ENCODE measurements around the gene NUP133.
A peak's percentile ranks its signal among the peaks of the same experiment; 100 is the strongest.
"Not testable (repeated sequence)": the region's sequence is repeated elsewhere in the genome, so short reads cannot be mapped to it uniquely, and the experiment has no call there.

The NUP133 gene

DNA sequence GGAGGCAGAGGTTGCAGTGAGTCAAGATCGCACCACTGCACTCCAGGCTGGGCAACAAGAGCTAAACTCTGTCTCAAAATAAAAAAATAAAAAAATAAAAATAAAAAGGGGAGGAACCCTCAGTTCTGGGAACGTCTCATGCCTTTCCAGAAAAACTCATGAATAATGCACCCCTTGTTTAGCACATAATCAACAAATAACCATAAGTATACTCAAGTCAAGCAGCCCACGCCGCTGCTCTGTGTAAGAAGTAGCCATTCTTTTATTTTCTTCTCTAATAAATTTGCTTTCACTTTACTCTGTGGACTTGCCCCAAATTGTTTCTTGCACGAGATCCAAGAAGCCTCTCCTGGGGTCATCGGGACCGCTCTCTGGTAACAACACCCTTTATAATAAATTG is 59.8 kb downstream of the NUP133 start:
- no peak for DNase-seq

DNA sequence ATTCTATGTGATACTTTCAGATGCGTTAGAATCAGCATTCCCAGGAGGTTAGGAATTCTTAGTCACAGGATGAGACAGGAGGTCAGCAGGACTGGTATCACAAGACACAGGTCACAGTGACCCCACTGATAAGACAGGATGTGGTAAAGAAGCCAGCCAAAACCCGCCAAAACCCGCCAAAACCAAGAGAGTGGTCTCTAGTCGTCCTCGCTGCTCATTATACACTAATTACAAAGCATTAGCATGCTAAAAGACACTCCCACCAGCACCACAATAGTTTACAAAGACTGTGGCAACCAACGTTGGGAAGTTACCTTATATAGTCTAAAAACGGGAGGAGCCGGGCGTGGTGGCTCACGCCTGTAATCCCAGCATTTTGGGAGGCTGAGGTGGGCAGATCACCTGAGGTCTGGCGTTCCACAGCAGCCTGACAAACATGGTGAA is 60.3 kb downstream of the NUP133 start:
- no peak for DNase-seq

DNA sequence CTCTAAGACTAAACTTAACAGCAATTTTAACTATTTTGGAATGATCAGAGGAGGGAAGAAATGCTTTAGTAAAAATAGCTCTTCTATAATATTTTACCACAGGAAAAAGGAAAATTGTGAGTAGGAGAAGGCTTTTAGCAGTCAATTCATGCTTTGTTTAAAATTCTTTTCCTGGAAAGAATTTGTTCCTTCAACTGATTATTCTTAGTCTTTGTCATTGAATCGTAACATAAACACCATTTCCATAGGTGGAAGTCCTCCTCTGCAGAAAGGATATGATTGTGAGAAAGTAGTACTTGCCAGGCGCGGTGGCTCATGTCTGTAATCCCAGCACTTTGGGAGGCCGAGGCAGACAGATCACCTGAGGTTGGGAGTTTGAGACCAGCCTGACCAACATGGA is 62.3 kb downstream of the NUP133 start:
- DNase-seq: no peak

DNA sequence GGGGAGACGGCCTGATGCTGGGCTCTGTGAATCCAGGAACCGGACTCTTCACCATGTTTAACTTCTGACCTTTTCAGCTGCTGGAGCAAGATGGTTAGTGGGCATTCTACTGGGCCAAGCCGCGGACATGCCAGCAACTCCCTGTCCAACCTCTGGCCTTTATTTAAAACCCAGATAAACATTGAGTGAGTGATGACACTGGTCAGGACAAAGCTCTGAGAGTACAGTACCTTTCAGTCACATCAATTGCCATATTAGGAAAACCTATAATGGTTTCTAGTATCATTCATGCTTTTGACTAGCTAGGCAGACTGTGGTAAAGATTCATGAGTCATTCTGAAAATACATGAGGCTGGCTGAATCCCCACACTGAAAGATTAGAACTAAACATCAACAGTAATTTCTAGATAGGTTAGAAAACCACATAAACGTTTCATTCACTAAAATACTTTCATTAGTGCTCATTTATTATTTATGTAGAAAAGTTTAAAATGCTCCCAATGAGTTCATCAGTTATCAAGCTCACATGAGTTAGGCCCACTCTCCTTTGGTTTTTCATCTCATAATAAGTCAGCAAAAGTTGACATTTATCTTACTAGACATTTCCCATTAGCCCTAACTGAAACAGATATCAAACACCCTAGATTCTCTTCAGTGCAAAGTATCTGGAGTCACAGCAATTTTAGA is 67.1 kb downstream of the NUP133 start:
- DNase-seq: no peak

DNA sequence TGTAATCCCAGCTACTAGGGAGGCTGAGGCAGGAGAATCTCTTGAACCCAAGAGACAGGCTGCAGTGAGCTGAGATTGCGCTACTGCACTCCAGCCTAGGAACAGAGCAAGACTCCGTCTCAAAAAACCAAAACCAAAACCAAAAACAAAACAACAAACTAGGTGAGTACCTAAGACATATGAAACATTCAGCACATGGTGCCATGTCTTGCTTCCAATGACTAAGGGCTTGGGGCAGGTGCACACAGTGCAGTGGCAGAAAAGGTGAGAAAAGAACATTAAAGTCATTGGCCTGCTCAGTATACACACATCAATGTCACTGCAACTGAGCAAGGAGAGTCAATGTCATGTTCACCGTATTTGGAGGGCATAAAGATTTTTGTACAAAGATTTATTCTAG is 70.1 kb downstream of the NUP133 start:
- DNase-seq: no peak

DNA sequence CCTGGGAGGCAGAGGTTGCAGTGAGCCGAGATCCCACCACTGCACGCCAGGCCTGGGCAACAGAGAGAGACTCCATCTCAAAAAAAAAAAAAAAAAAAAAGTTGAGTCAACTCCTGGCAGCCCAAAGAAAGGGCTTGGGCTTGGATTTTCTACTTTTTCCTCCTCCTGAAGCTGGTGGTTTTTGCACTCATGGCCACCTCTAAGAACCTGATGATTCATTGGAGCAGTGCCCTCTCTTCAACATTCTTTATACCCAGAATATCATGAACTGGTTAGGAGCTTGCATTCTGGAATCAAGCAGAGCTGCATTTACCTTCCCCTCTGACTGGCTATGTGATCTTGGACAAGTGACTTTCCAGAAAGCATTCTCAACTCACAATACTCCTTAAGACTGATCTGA is 70.7 kb downstream of the NUP133 start:
- no peak for DNase-seq

DNA sequence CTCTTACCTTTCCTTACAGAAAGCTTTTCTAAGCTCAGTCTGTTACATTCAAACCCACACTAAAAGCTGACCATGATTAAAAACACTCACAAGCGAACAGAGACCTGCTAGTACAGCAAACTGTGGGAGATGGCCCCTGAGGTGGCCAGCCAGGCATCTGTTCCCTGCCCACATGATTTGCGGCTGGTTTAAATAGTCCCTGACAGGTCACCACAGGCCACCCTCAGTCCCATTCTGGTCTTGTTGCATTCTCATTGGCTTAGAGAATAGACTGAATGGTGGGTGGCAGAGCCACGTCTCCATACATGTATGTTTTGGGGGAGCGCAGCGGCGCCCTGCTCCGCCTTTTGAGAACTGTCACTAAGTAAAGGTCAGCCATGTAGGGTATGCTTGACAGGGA is 71.9 kb downstream of the NUP133 start:
- DNase-seq: no peak

DNA sequence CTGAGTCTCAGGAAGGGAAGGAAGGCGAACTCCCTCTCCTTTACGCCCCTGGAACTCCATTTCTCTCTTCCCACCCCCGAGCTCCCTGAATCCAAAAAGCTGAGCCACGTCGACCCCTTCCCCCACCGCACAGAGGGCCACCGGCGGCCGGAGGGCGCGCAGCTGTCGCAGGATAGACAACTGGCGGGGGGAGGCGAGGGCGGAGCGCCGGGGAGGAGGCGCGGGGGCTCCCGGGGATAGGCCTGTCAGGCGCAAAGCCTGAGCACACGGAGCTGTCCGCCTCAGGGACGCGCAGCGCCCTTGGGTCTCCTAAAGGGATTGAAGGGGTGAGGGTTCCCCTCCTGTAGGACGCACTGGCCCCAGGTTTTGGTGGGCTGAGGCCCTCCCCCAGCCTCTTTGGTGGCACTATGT is 73.5 kb downstream of the NUP133 start:
- no peak for DNase-seq

DNA sequence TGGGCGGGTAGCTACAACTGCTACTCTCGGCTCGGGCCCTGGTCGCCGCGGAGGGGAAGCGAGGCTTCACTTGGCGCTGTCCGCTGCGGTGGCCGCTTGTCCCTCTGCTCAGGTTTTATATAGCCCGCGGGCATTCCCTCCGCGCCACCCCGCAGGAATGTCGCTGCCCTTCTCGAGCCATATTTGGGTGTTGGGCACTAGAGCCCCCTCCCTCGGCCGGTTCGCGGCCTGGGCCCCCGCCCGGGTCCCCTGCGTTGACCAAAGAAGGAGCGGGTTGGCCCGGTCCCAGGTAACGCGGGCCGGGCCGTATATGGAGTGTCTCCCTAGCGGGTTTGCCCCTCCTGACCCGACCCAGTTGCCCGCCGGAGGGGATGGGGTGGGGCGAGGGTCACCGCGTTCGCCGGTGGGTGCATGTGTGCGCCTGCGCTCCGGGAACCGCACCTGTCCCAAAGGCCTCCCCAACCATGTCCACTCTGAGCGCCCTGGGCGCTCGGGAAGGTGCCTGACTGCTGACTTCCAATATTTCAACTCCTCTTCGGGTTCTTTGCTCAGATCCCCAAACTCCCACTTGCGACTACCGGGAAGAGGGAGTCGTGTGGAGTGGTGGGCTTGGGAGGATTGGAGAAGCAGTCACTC is 74.0 kb downstream of the NUP133 start, which contains the start of gene ACTA1:
TSS of gene ACTA1 (minus strand) at position 90 of the 636 bp plus-strand sequence. CDS start 979 bp downstream, outside the sequence.
- DNase-seq: no peak

DNA sequence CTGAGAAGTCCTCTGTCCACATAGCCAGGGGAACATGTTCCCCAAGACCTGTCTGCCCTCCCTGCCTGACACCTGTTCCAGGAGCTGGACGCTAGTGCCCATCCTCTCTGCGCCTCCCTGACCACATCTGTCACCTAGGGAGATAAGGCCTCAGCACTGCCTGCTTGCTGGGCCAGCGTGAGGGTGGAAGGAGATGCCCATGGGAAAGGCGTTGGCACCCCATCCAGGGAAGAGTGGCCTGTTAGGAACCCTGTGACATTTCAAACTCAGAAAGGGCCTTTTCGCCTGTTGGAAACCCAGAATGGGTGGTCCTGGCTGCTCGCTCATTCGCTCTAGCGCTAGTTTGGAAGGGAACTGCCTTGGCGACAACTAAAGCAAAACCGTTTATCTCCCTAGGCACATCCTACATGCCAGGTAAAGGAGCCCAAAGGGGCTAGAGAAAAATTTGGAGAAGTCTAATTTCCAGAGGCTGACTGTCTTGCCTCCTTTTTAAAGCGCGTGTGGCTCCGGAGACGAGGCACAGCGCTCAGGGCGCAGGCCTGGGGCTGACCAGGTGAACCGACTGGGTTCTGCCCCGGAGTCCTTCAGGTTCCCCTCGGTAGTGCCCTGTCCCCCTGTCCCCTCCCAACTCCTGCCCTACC is 74.7 kb downstream of the NUP133 start:
- no peak for DNase-seq

DNA sequence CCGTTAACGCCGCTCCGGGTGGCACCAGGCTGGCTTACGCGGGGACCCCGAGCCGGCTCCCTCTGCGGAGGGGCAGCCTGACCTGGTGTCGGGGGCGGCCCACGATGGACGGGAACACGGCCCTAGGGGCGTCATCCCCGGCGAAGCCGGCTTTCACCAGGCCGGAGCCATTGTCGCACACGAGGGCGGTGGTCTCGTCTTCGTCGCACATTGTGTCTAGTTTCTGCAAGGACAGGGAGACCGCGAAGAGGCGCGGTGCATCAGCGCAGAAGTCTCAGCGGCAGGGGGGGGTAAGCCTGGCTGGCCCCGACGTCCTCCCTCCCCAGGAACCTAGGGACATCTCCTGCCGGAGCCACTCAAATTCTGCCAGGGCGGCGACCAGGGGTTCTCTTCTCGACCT is 75.2 kb downstream of the NUP133 start:
- no peak for DNase-seq

DNA sequence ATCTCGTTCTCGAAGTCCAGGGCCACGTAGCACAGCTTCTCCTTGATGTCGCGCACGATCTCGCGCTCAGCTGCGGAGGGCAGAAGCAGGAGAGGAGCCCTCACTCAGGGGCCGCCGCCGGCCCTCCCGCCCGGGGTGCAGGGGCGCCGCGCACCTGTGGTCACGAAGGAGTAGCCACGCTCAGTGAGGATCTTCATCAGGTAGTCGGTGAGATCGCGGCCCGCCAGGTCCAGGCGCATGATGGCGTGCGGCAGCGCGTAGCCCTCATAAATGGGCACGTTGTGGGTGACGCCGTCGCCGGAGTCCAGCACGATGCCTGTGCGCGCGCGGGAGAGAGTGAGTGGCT is 76.1 kb downstream of the NUP133 start:
- no peak for DNase-seq

DNA sequence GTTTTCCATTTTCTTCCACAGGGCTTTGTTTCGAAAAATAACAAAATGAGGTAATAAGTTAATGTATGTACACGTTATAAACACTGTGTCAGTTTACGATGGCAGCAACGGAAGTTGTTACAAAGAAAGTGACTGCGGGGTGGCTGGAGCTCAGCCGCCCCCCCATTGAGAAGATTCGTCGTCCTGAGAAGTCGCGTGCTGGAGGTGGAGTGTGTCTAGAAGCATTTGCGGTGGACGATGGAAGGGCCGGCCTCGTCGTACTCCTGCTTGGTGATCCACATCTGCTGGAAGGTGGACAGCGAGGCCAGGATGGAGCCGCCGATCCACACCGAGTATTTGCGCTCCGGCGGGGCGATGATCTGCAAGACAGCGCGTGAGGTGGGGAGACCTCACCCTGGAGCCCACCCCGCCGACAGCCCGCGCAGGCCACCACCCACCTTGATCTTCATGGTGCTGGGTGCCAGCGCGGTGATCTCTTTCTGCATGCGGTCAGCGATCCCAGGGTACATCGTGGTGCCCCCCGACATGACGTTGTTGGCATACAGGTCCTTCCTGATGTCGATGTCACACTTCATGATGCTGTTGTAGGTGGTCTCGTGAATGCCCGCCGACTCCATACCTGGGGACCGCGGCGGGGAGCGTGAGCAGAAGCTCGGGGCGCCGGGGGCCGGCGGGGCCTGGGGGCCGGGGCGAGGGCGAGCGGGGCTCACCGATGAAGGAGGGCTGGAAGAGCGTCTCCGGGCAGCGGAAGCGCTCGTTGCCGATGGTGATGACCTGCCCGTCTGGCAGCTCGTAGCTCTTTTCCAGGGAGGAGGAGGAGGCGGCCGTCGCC is 76.6 kb downstream of the NUP133 start:
- DNase-seq: no peak

DNA sequence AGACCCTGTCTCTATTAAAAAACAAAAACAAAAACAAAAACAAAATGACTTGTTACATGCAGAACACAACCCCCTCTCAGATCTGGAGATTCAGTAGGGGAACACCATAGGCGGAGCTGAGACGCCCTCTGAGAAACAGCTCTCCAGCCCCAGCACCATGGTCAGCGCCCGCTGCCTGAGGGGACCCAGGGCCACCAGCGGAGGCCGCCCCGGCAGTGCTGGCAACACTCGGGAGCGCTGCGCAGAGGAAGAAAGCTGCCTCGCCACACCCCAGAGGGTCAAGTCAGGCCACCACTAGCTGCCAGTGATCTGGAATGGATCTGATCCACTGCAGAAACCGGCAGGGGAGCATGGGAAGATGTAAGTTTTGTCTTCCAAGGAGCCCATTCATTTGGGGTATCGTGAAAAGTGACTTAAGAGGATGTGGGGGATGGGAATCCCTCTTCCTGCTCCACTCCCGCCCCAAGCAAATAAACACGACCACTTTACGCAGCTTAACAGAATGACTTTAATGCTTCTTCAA is 77.3 kb downstream of the NUP133 start:
- peak in 1 of 2 donors; percentile 16 for DNase-seq

DNA sequence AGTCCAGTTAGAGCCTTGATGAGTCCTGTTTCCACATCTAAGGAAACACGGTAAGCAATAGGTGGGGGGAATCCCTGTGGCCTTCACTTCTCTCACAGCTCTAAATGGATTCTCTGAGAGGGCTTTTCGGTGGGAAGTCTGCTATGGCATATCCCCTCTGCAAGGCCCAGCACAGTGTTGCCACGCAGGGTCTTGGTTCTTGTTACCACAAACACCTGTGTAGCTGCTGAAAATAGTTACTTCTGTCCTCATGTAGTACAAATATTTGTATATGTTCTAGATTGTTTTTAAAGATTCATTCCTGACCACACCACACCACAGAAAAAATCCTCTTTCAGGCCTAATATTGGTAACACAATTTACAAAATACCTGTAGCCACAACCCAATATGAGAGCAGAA is 79.9 kb downstream of the NUP133 start:
- DNase-seq: no peak

DNA sequence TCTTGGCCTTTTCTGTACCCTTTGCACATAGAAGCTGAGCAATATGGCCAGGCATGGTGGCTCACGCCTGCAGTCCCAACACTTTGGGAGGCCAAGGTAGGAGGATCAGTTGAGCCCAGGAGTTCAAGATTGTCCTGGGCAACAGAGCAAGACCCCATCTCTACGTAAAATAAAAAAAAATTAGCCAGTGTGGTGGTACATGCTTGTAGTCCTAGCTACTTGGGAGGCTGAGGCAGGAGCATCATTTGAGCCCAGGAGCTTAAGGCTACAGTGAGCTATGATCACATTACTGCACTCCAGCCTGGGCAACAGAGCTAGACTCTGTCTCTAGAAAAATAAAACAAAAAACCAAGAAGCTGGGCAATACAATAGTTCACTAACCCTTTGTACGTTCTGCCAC is 80.6 kb downstream of the NUP133 start:
- DNase-seq: no peak

DNA sequence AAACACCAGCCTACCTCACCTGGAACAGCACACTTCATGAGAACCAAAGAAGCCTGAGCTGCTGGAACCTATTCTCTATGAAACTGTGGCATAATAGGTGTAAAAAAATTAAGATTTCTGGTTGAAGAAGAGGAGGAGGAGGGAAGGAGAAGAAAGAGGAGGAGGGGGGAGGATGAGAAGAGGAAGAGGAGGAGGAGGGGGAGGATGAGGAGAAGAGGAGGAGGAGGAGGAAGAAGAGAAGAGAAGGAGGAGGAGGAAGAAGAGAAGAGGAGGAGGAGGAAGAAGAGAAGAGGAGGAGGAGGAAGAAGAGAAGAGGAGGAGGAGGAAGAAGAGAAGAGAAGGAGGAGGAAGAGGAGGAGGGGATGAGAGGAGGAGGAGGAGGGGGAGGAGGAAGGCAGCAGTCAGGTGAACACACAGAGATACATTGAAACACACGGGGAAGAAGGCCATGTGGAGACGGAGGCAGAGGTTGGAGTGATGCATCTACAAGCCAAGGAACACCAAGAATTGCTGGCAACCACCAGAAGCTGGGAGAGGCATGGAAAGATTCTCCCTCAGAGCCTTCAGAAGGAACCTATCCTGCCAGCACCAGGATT is 82.5 kb downstream of the NUP133 start:
- DNase-seq: no peak

DNA sequence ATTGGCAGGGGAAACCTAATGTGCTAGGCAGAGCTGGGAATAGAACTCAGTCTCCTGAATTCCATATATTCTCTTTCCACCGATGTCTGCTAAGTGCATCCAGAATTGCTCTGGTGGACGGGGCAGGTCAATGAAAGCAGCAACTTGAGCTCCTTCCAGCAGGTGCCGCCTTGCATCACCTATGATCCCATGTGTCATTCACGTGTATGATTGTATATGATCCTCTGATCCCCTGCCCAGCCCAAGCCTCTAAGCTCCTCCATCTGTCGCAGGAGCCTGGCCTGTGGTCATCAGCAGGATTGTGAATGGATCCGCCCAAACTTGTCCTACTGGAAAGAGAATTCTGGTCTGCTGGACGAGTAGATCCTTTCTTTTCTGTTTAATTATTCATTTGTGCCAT is 87.4 kb downstream of the NUP133 start:
- DNase-seq: no peak

DNA sequence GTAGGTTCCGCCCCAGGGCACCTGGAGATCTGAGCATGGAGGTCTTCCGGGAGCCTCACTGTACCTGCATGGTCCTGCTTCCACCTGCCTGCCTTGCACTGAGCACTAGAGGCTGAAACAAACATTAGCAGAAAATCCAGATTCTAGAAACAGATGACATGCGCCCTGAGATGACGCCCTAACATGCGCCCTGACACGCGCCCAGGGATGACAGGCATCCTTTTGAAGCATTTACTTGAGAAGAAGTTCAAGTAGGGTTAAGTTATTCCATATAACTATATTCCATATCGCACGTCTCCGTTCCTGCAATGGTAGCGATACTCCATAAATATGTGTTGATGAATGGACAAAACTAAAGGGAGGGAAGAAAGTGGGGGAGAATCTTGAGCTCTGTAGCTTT is 87.9 kb downstream of the NUP133 start:
- DNase-seq: no peak

DNA sequence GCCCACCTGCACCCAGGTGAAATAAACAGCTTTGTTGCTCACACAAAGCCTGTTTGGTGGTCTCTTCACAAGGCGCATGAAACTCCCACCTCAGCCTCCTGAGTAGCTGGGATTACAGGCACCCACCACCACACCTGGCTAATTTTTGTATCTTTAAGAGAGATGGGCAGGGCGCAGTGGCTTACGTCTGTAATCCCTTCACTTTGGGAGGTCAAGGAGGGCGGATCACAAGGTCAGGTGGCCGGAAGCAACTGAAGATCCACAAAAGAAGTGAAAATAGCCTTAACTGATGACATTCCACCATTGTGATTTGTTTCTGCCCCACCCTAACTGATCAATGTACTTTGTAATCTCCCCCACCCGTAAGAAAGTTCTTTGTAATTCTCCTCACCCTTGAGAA is 89.6 kb downstream of the NUP133 start:
- DNase-seq: not testable (repeated sequence)

DNA sequence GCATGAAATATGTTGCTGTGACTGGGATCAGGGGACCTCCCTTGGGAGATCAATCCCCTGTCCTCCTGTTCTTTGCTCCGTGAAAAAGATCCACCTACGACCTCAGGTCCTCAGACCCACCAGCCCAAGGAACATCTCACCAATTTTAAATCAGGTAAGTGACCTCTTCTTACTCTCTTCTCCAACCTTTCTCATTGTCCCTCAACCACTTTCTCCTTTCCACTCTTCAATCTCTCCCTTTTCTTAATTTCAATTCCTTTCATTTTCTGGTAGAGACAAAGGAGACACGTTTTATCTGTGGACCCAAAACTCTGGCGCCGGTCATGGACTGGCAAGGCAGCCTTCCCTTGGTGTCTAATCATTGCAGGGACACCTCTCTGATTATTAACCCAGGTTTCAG is 95.3 kb downstream of the NUP133 start:
- DNase-seq: not testable (repeated sequence)

DNA sequence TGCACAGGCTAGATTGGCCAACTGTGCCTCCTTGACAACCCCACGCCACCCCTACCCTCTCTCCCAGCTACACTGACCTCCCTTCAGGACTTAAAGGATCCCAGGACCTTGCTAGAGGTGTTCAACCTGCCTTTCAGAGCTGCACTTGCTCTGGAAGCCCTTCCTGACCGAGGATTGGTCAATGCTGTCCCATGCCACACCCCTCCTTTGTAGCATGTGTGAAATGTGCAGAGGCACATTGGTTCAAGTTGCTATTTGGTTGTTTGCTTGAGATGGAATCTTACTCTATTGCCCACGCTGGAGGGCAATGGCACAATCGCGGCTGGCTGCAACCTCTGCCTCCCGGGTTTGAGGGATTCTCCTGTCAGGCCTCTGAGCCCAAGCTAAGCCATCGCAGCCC is 96.1 kb downstream of the NUP133 start:
- DNase-seq: no peak

Measured in activated CD4-positive, alpha-beta T cell treated with anti-CD3 and anti-CD28 coated beads for 4 hours (primary cell).